HG02970 (cell line): ENCODE results near the gene GINS3.

ENCODE experiments used
- ATAC-seq: cut with Tn5 transposase; IDR thresholded peaks from one replicate; pipeline ENCODE4 v1.9.1; 2021; ENCODE audit warnings: mild to moderate bottlenecking, moderate library complexity, moderate number of reproducible peaks; ENCODE audit not compliant: unreplicated experiment, low FRiP score

Gene GINS3

GRCh38 chr16:58454856-58455255 is 62.6 kb downstream of the GINS3 start:
- no peak for ATAC-seq
